Stimulated activated CD4-positive, alpha-beta T cell treated with anti-CD3 and anti-CD28 coated beads, Interleukin-2, amount 100 ng/mL, for 48 hours (primary cell): Measurements from ENCODE around the gene ZNF524.

Source experiments
- DNase-seq, 2 donors: peaks; one replicate each; pipeline ENCODE4 v3.0.0-alpha.2; 2020

Gene ZNF524

DNA sequence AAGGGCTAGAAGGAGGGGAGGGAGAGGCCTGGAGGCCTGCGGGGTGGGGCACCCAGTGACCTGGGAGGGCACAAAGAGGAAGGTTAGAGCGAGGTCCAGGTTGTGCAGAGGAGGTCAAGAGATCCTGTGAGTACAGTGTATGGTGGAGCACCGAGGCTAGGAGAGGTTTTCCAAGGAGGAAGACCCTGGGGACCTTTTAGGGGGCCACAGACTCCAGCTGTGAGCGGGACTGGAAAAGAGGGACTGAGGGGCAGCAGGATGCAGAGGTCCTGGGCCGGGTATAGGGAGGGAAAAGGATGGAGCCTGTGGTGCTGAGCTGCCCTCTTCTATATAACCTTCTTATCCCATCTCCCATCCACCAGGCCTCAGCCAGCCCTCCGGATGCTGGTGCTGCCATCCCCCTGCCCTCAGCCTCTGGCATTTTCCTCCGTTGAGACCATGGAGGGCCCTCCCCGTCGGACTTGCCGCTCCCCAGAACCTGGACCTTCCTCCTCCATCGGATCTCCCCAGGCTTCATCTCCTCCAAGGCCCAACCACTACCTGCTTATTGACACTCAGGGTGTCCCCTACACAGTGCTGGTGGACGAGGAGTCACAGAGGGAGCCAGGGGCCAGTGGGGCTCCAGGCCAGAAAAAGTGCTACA is 44.2 kb downstream of the ZNF524 start:
- DNase-seq, result no peak

DNA sequence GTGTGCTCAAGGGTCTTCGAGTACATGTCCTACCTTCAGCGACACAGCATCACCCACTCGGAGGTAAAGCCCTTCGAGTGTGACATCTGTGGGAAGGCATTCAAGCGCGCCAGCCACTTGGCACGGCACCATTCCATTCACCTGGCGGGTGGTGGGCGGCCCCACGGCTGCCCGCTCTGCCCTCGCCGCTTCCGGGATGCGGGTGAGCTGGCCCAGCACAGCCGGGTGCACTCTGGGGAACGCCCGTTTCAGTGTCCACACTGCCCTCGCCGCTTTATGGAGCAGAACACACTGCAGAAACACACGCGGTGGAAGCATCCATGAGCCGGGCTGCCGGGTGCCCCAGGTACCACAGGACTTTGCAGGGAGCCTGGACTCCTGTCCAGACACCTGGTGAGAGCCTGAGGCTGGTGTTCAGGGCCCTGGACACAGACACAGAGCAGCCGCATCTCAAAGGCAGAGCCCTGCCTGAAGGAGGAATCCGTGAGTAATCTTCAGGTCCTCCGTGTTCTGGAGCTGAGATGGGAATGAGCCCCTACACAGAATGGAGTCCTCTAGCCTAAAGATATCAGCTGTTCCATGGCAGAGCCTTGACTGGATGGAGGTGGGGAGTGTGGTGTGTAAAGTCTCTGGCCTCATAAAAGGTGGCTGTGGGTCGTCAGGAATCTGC is 44.9 kb downstream of the ZNF524 start:
- no peak for DNase-seq

DNA sequence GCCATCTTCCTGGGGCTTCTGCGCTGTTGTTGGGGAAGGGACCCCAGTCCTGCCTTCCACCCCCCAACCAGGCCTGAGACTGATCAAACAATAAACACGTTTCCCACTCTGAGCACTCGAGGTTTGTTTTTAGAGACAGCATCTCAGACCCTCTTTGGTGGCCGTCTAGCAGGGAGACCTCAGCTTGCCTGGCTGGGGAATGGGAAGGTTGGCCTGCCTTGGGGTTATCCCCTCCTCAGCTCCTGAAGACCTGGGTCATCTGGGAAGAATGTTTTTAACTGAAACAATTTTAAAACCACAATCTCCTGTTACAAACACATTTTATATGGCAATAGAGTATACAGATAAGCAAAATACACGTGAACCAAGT is 45.4 kb downstream of the ZNF524 start:
- no peak for DNase-seq

DNA sequence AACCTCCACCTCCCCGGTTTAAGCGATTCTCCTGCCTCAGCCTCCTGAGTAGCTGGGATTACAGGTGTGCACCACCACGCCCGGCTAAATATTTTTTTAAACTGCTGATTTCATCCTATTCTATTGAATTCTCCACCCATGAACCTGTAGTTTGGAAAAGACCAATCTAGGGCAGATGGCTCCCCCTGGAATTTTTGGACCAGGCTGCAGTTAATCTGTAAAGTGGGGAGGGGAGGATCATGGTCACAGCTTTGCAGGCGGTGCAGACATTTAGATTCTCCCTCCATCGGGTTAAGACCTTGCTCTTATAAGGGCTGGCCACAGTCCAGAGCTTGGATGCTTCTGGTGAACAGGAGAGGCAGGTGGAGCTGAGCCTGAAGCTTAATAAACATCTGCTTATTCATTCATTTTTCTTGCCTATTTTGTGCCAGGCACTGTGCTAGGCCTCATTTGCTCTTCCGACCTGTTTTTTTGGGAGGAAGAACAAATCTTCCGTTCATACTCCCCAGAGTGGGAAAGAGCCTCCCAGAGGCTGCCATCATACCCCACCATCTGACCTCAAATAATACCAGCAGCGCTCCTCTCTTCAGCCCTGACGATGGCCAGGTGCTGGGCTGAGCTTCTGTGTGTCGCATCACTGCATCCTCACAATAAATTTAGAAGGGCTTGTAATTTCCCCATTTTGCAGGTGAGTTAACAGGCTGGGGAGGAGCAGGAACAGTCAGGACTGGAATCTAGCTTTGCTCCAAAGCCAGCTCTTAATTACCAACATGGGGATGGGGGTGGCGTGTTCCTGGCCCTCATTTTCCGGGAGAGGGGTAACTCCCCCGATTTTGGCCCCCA is 47.0 kb downstream of the ZNF524 start:
- DNase-seq, result no peak

DNA sequence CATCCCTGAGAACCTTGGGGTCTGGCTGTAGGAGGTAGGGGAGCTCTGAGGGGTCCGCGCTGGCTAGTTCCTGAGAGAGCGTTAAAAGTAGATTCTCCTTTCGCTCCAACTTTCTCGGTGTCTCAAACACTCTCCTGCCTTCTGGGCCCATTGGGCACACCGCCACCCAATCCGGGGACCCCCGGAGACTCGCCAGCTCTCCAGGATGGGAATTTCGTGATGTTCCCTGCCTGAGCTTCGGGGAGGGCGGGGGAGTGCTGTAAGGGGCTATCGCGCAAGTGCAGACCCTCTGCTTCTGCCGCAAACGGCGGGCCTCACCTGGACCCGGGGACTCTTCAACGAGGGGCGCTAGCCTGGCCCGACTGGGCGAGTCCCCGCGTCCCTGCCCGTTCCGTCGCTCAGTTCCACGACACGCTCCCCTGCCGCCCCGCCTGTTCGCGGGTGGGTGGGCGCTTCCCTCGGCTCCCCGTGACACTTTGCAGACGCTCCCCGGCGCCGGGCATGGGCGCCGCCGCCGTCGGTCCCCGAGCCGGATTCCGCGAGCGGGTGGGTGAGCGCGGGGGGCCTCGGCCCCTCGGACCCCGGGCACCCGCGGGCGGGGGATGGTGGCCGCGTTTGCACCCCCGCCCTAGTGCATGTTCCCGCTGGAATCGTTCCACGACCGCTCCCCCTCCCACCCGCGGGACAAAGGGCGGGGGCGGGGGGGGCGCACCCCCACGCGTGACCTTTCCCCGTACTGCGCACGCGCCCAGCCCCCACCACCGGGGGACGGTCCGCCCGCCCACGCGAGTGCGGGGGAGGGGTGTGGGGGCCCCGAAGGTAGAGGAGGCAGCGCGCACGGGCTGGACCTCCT is 47.9 kb downstream of the ZNF524 start, which contains the start of gene CCDC106:
Gene CCDC106, plus strand, starts transcription at position 481 of the 853 bp plus-strand sequence. CDS start 835 bp downstream, outside the sequence.
- DNase-seq, result no peak

DNA sequence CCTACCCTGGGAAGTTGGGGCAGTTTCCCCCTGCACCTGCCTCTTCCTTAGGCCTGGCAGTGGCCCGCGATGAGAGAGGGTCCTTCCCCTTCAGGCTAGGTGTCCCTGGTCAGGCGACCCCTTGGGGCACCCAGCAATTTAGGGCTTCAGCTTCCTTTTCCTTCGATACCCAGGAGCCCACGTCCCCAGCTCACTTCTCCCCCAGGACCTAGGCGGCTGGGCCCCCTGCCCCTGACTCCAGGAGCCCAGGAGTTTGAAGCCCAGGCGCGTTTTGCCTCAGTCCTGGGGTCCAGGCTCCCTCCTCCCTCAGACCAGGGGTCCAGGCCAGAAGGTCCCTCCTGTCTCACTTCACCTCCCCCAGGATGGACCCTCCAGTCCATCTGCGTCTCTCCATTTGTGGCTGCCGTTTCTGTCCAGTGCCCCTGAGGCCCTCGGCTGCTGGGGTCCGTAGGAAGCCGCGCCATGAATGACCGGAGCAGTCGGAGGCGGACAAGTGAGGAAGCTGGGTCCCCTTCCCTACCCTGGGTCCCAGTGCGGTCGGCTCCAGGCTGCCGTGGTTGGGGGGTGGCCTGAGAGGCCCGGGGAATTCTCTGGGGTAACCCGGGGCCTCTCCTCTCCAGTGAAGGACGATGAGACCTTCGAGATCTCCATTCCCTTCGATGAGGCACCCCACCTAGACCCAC is 48.6 kb downstream of the ZNF524 start:
- DNase-seq, result no peak

DNA sequence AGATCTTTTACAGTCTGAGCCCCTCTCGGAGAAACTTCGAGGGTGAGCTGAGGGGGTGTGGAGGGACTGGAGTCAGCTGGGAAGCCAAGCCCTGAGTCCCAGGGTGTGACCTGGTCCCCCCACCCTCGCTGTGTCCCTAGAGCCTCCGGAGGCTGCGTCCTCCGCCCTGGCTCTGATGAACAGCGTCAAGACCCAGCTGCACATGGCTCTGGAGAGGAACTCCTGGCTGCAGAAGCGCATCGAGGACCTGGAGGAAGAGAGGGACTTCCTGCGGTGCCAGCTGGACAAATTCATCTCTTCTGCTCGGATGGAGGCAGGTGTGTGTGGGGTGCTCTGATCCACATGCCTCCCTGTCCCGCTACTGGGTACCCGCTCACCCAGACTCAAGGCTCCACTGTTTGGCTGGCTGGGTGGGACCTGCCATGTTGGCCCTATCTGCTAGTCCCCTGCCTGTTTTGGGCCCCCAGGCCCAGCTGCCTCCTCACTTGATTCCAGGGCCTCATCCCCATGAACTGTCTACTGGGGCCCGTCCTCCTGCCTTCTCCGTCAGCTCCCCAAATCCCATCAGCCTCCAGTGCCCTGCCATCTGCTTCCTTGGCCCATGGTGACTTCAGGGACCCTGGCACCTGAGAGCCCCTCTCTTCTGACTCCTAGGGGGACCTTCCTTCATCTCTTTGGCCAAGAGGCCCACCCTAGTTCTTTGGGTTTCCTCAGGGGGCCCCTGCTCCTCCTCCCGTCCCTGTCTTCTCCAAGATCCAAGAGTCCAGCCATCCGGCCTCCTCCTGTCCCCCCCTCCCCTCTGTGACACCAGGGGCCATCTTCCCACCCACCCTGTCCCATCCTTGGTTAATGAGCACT is 49.4 kb downstream of the ZNF524 start:
- no peak for DNase-seq

DNA sequence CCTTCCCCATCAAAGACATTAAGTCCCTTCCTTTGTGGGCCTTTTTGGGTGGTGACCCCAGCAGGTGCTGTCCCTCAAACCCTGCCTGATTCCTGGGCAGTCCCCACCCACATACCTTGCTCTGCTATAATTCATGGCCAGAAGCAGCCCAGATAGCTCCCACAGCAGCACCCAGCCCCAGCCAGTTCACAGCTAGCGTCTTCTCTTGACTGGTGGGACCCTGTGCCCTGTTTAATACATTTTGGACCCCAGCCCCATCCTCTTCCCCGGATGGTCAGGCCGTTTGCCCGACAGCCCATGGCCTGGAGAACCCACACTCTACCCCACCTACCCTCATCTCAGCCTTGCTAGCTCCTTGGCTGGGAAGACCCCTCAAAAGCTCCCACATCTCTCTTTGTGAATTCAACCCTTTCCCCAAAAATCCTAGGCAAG is 50.1 kb downstream of the ZNF524 start:
- DNase-seq, result no peak

DNA sequence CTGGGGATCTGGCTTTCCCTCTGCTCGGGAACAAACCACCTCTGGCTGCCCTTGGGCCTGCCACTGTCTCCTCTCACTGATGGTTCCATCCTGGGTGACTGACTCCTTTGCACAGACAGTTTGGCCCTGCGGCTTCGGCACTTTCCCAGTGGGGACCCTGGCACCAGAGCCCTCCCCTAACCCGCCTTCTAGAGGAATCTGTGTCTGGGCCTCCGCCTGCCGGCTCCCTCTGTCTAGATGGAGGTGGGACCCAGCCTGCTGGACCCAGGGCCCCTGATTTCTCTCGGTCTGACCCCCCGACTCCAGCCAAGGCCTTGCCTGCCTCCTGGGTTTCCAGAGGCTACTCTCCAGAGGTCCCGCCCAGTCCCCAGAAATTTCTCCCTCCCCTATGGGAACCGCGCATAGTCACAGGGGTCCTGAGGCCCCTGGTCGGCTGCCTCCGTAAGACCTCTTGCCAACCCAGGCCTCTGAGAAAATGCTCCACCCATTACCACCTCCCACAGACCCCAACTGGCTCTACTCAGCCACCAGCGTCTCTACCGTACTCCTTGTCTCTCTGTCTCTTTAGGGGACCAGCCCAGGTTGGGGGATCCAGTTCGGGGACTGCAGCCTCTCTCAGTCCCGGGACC is 50.6 kb downstream of the ZNF524 start:
- no peak for DNase-seq

DNA sequence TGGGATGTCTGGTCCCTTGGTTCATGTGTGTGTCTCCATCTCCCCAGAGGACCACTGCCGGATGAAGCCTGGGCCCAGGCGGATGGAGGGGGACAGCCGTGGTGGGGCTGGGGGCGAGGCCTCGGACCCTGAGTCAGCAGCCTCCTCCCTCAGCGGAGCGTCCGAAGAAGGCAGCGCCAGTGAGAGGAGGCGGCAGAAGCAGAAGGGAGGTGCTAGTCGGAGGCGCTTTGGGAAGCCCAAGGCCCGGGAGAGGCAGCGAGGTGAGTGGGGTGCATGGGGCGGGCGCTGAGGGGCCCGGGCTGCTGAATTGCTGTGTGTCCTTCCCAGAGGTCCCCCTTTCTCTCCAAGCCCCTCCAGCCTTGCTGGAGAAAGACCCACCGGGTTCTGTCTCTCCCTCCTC is 51.1 kb downstream of the ZNF524 start:
- DNase-seq, result no peak

DNA sequence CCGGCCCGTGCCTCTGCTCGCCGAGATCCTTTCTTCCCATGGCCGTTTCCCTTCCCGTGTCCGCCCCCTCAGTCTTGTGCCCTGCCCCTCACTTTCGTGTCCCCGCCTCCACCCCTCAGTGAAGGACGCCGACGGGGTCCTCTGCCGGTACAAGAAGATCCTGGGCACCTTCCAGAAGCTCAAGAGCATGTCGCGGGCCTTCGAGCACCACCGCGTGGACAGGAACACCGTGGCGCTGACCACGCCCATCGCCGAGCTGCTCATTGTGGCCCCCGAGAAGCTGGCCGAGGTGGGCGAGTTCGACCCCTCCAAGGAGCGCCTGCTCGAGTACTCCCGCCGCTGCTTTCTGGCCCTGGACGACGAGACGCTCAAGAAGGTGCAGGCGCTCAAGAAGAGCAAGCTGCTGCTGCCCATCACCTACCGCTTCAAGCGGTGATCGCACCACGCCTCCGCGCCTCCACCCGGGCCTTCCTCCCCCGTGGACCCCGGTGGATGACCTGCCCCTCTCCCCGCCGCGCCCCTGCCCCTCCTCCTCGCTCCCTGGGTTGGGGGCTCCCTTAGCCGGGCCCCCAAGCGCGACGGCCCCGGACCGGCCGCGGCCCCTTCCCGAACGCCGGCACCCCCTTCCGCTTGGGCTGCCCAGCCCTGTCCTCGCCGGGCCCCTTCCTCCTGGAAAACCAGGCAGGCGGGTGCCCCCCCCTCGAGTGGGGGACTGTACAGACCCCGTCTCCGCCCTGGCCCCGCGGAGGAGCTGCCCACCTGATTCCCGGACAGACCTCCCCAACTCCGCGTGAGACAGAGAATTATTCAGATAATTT is 52.4 kb downstream of the ZNF524 start:
- DNase-seq, result no peak
